ENCODE results near the gene RUNDC3A.

DNA sequence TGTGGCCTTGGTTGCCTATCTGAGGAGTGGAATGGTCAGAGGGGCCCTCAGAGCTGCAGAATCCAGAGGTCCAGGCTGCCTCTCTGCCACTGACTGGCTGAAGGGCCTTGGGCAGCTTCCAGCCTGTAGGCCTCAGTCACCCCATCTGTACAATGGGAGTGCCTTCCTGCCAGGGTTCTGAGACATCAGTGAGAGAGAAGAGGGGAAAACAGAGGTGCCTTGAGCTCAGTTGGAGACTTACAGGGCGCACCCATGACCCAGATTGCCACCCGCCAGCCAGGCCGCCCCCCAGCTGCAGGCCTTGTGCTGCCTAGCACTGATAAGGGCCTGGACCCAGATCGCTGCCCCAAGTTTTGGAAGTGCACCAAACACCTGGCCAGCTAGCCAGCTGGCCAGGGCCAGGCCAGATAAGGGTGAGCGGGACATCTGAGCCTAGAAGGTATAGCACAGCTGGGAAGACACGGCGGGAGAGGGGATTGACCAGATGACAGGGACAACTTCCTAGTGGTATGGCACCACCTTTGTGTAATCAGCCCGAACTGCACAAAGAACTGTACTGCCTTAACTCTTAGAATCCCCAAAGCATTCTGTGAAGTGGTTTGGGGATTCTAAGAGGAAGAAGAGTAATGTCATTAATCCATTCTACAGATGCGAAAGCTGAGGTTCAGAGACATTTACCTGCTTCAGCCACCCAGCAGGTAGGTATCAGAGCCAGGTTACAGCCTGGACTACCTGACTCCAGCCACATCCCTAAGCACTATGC lies 41.8 kb upstream of the RUNDC3A start:
- TF ChIP-seq CTCF (IDR thresholded peaks at IDR 0.05) = peak in 1 of 6 experiments; percentile 20
- TF ChIP-seq POLR2A (IDR thresholded peaks at IDR 0.05) = no peak
